GM12878 (cell line): ENCODE data around the gene HCFC1. TPM values are rescaled to one million over a fixed set of nuclear protein-coding genes. Genes with fewer than 3 reads are reported as not detected.

Experiments used
- ATAC-seq: fragments of 200-7000 bp; cut with Tn5 transposase; 3 replicates; pipeline ENCODE4 v1.9.1; 2020; ENCODE audit warnings: mild to moderate bottlenecking, moderate library complexity
- BruUV-seq: library from RNA; stranded (reverse); fragments of 400-500 nt; replicated peaks from 2 replicates; lab custom pipeline; 2021; lab: Mats Ljungman, UMichigan
- CTCF ChIA-PET: fragments of 300-600 bp; sonication (Branson Sonifier 250); formaldehyde crosslinking; extraction: SDS; loops from one replicate; lab custom pipeline; 2021; ENCODE audit warnings: inconsistent platforms; lab: Yijun Ruan, JAX
- POLR2A ChIA-PET: fragments of 350-600 bp; formaldehyde crosslinking; extraction: SDS; loops from one replicate; lab custom pipeline; 2021; ENCODE audit warnings: inconsistent platforms; lab: Charles Lee
- RAD21 ChIA-PET: fragments of 300-600 bp; sonication (Branson Sonifier 250); formaldehyde crosslinking; loops from one replicate; lab custom pipeline; 2023; ENCODE audit warnings: antibody characterized with exemption; ENCODE audit not compliant: unreplicated experiment; lab: Charles Lee
- SMC1A ChIA-PET: fragments of 300-600 bp; sonication (Branson Sonifier 250); formaldehyde crosslinking; loops from one replicate; lab custom pipeline; 2023; ENCODE audit not compliant: unreplicated experiment, uncharacterized antibody; lab: Charles Lee
- DNase-seq: peaks from one replicate; pipeline ENCODE4 v3.0.0-alpha.2; 2011; ENCODE audit warnings: low read depth, low spot score
- FAIRE-seq: peaks from 3 replicates; lab custom pipeline; 2011; peaks lifted over from hg19 to GRCh38; lab: Jason Lieb, UNC
- H2AFZ ChIP-seq: 2 replicates; pipeline ENCODE4 v1.6.0; 2011; ENCODE audit warnings: low read depth, low read length, control low read depth; ENCODE audit not compliant: control insufficient read depth
- H3K27ac ChIP-seq: 2 replicates; pipeline ENCODE4 v1.5.1; 2011; ENCODE audit warnings: control low read depth; ENCODE audit not compliant: control insufficient read depth, insufficient read depth
- H3K27me3 ChIP-seq, 2 experiments: replicated peaks in 1 of 2; 2 replicates each; pipeline versions ENCODE4 v1.6.0 to v1.6.1; 2011; ENCODE audit warnings: low read length in 1 of 2; ENCODE audit not compliant: control insufficient read depth in 2 of 2, insufficient read depth in 2 of 2
- H3K36me3 ChIP-seq, 2 experiments: 2 replicates each; pipeline ENCODE4 v1.5.1; 2011; ENCODE audit warnings: low read length in 1 of 2; ENCODE audit not compliant: control insufficient read depth in 2 of 2, insufficient read depth in 2 of 2
- H3K4me1 ChIP-seq: 2 replicates; pipeline ENCODE4 v1.6.1; 2011; ENCODE audit warnings: mild to moderate bottlenecking, low read length, moderate library complexity, mixed read lengths; ENCODE audit not compliant: control insufficient read depth, insufficient read depth
- H3K4me2 ChIP-seq: 2 replicates; pipeline ENCODE4 v1.6.0; 2011; ENCODE audit warnings: control low read depth; ENCODE audit not compliant: control insufficient read depth, insufficient read depth
- H3K4me3 ChIP-seq: fragments of 200-600 bp; sonication (generic); 2 replicates; pipeline ENCODE4 v1.5.1; 2016
- H3K79me2 ChIP-seq: 2 replicates; pipeline ENCODE4 v1.6.0; 2011; ENCODE audit warnings: low read length; ENCODE audit not compliant: control insufficient read depth, insufficient read depth
- H3K9ac ChIP-seq: 2 replicates; pipeline ENCODE4 v1.8.0; 2011; ENCODE audit warnings: low read length, control low read depth, mixed read lengths; ENCODE audit not compliant: control insufficient read depth, insufficient read depth
- H3K9me3 ChIP-seq: replicated peaks from 3 replicates; pipeline ENCODE4 v1.5.1; 2011; ENCODE audit warnings: mild to moderate bottlenecking, low read length; ENCODE audit not compliant: control insufficient read depth, insufficient read depth
- H4K20me1 ChIP-seq: 2 replicates; pipeline ENCODE4 v1.6.0; 2011; ENCODE audit not compliant: control insufficient read depth, insufficient read depth
- ASH2L ChIP-seq: fragments of 300-600, 200-600 bp; sonication (generic); IDR thresholded peaks from 2 replicates; pipeline ENCODE4 v1.6.1; 2017; ENCODE audit warnings: low read depth, mild to moderate bottlenecking, borderline replicate concordance
- BCL3 ChIP-seq: IDR thresholded peaks from 2 replicates; pipeline ENCODE4 v1.6.1; 2011; ENCODE audit warnings: borderline replicate concordance, low read depth, mild to moderate bottlenecking, moderate library complexity, low read length; ENCODE audit not compliant: insufficient read depth, poor library complexity, severe bottlenecking
- CBX5 ChIP-seq: sonication (generic); IDR thresholded peaks from 2 replicates; pipeline ENCODE4 v1.6.1; 2016; ENCODE audit warnings: low read depth, moderate library complexity, mild to moderate bottlenecking, inconsistent platforms
- CEBPB ChIP-seq, 2 experiments: fragments of 150-350 bp in 1 of 2; IDR thresholded peaks; 2 replicates each; pipeline ENCODE4 v1.6.1; 2012 to 2014; ENCODE audit warnings: low read depth in 2 of 2, low read length in 2 of 2, borderline replicate concordance in 1 of 2, inconsistent platforms in 1 of 2
- CREB1 ChIP-seq: IDR thresholded peaks from 2 replicates; pipeline ENCODE4 v1.6.1; 2012; ENCODE audit warnings: low read depth, mild to moderate bottlenecking, inconsistent platforms
- ETV6 ChIP-seq, 2 experiments: fragments of 450-650 bp in 1 of 2; IDR thresholded peaks in 1 of 2; conservative IDR thresholded peaks in 1 of 2; 2 replicates each; pipeline ENCODE4 v1.6.1; 2014; ENCODE audit warnings: antibody characterized with exemption in 1 of 2, borderline replicate concordance in 1 of 2, low read depth in 1 of 2, mild to moderate bottlenecking in 1 of 2, moderate library complexity in 1 of 2
- KDM1A ChIP-seq: fragments of 200-600 bp; sonication (generic); IDR thresholded peaks from 2 replicates; pipeline ENCODE4 v1.6.1; 2016; ENCODE audit warnings: borderline replicate concordance
- MXI1 ChIP-seq: fragments of 150-350 bp; IDR thresholded peaks from 2 replicates; pipeline ENCODE4 v1.6.1; 2011; ENCODE audit warnings: low read depth, mild to moderate bottlenecking, inconsistent platforms, low read length, improper control_type of control experiment
- RB1 ChIP-seq: fragments of 450-650 bp; formaldehyde crosslinking; IDR thresholded peaks from 2 replicates; pipeline ENCODE4 v1.6.1; 2017; ENCODE audit warnings: mild to moderate bottlenecking, borderline replicate concordance
- SMARCA5 ChIP-seq: fragments of 450-650 bp; IDR thresholded peaks from 2 replicates; pipeline ENCODE4 v1.6.1; 2017; ENCODE audit warnings: mild to moderate bottlenecking
- SP1 ChIP-seq: IDR thresholded peaks from one replicate; pipeline ENCODE4 v1.6.1; 2011; ENCODE audit warnings: low read depth, low read length
- SREBF2 ChIP-seq: IDR thresholded peaks from 2 replicates; pipeline ENCODE4 v1.6.1; 2012; ENCODE audit warnings: mild to moderate bottlenecking, low read length
- STAT3 ChIP-seq: IDR thresholded peaks from 2 replicates; pipeline ENCODE4 v1.6.1; 2011; ENCODE audit warnings: low read depth, low read length, improper control_type of control experiment
- TBL1XR1 ChIP-seq: IDR thresholded peaks from 2 replicates; pipeline ENCODE4 v1.6.1; 2012; ENCODE audit warnings: low read depth, low read length, improper control_type of control experiment
- YBX1 ChIP-seq: fragments of 450-650 bp; IDR thresholded peaks from 2 replicates; pipeline ENCODE4 v1.6.1; 2016; ENCODE audit warnings: antibody characterized with exemption
- YY1 ChIP-seq: IDR thresholded peaks from 2 replicates; pipeline ENCODE4 v1.6.1; 2011; ENCODE audit warnings: low read depth, mild to moderate bottlenecking, low read length
- ZNF622 ChIP-seq: fragments of 450-650 bp; IDR thresholded peaks from 2 replicates; pipeline ENCODE4 v1.6.1; 2017; ENCODE audit warnings: mild to moderate bottlenecking, inconsistent platforms
- WGBS: methylation state at CpG from one replicate; pipeline ENCODE4 v1.1.6; 2016; ENCODE audit warnings: low lambda C conversion rate; ENCODE audit not compliant: insufficient replicate concordance, insufficient coverage; ENCODE audit errors: missing lambda C conversion rate; 5-methylcytosine and 5-hydroxymethylcytosine counted together
- in situ Hi-C: fragments of 300-500 bp; cut with MboI; formaldehyde crosslinking; loops from 9 replicates; pipeline ENCODE4 v1.14.3; 2018; ENCODE audit warnings: mixed read lengths
- intact Hi-C: fragments of 100-400 bp; cut with micrococcal nuclease; formaldehyde crosslinking; loops from one replicate; pipeline ENCODE4 v1.14.2; 2022; ENCODE audit not compliant: unreplicated experiment
- polyA plus RNA-seq, 11 experiments: library from polyadenylated mRNA; depleted of rRNA in 4 of 11; unstranded in 6 of 11; stranded (reverse) in 5 of 11; fragments of >200 nt; fragmentation: Nextera tagmentation in 4 of 11; fragmentation: Illumina TruSeq in 1 of 11; extraction: Ambion mirVana in 4 of 11; extraction: Trizol in 1 of 11; gene quantifications; 1 replicate in 1 of 11; 2 replicates in 10 of 11; pipeline versions ENCODE4 v1.2.1 to v1.2.3, GENCODE V29; 2011 to 2016; ENCODE audit warnings: inconsistent platforms in 2 of 11, missing spikeins in 2 of 11, low read depth in 1 of 11
- total RNA-seq, 4 experiments: library from RNA; depleted of rRNA in 3 of 4; stranded (reverse); fragments of >200 nt in 3 of 4; fragmentation: Illumina TruSeq in 1 of 4; extraction: Trizol in 1 of 4; gene quantifications; 2 replicates each; pipeline versions ENCODE4 v1.2.1 to v1.2.3, GENCODE V29; 2013 to 2021
- TF ChIP-seq, protein P1 (sequence below): fragments of 450-650 bp; IDR thresholded peaks from 2 replicates; pipeline ENCODE4 v1.6.1; 2016; ENCODE audit warnings: mild to moderate bottlenecking, moderate library complexity, borderline replicate concordance

HCFC1 gene
- total and polyA plus RNA-seq, 10 of the 15 experiments (the other 5 are each of a cell fraction or from before 2014, with no cell fraction given), result 3.9 to 92.7 (median 23.5) TPM

GRCh38 chrX:153972368-153973126, 929 bp upstream of the HCFC1 start, which contains the start of gene TMEM187:
Gene TMEM187 (plus strand): TSS chrX:153972754. CDS start chrX:153982063, 9,309 bp downstream.
- H3K4me2 ChIP-seq, result peak within 1 kb of the TSS; percentile 89
- H3K27ac ChIP-seq, result peak within 1 kb of the TSS; percentile 99
- ATAC-seq (peak; percentile 59), DNase-seq (peak; percentile 75), FAIRE-seq (peak; percentile 88)
- BruUV-seq, result no TSS peak
- ChIA-PET SMC1A (interaction anchor here (1.3 kb wide), 2 partner anchors 9 to 31 kb away, joined by 5 to 6 read pairs; no protein-coding TSS in a partner anchor), CTCF (interaction anchor here (1.5 to 2.6 kb wide), 3 partner anchors 9 to 35 kb away, joined by 3 to 8 read pairs (median 6); no protein-coding TSS in a partner anchor), POLR2A (interaction anchor here (1.2 to 7.9 kb wide), 4 partner anchors 9 to 46 kb away, joined by 3 to 68 read pairs (median 8); partner anchors contain the start of gene ARHGAP4), RAD21 (interaction anchor here (1.4 to 6.4 kb wide), 5 partner anchors 25 to 48 kb away, joined by 3 to 48 read pairs (median 6); partner anchors contain the start of gene ARHGAP4)
- peaks cover 10% of the 10 kb centered on the region for H3K4me1 ChIP-seq
- peak within 1 kb of the TSS; percentile 95 for H3K4me3 ChIP-seq
- intact Hi-C loops, result loop anchor here (5.0 kb wide), 1 partner anchor 125 kb away; the partner anchor contains the start of gene MECP2
- H3K27me3 ChIP-seq, result no peaks in the 10 kb centered on the region
- peak within 1 kb of the TSS; percentile 84 for H2AFZ ChIP-seq
- peaks cover 52% of the 10 kb centered on the region for H3K79me2 ChIP-seq
- H3K36me3 ChIP-seq, result no peaks in the 10 kb centered on the region; a peak in 1 of 4 replicates
- no peaks in the 10 kb centered on the region for H4K20me1 ChIP-seq
- WGBS, result under 1% methylated on average over 68 of the region's 103 CpGs
- in situ Hi-C loops, result no loop called here
- H3K9me3 ChIP-seq, result no peaks in the 10 kb centered on the region
- peak within 1 kb of the TSS; percentile 96 for H3K9ac ChIP-seq
- no peak for TF ChIP-seq CEBPB (IDR thresholded peaks at IDR 0.05; ENCODE audit: borderline replicate concordance in 1 of 2, low read depth in 2 of 2, low read length in 2 of 2)
- TF ChIP-seq SP1, result peak; percentile 62
- TF ChIP-seq RB1, result peak; percentile 98
- TF ChIP-seq STAT3, result no peak
- no peak for TF ChIP-seq ASH2L
- no peak for TF ChIP-seq CBX5
- TF ChIP-seq ZNF622, result no peak
- no peak; the same call in 1 of the 2 replicates for TF ChIP-seq TBL1XR1
- no peak for TF ChIP-seq BCL3
- TF ChIP-seq SREBF2, result no peak
- TF ChIP-seq YBX1, result no peak
- TF ChIP-seq KDM1A, result no peak
- TF ChIP-seq, protein P1, sequence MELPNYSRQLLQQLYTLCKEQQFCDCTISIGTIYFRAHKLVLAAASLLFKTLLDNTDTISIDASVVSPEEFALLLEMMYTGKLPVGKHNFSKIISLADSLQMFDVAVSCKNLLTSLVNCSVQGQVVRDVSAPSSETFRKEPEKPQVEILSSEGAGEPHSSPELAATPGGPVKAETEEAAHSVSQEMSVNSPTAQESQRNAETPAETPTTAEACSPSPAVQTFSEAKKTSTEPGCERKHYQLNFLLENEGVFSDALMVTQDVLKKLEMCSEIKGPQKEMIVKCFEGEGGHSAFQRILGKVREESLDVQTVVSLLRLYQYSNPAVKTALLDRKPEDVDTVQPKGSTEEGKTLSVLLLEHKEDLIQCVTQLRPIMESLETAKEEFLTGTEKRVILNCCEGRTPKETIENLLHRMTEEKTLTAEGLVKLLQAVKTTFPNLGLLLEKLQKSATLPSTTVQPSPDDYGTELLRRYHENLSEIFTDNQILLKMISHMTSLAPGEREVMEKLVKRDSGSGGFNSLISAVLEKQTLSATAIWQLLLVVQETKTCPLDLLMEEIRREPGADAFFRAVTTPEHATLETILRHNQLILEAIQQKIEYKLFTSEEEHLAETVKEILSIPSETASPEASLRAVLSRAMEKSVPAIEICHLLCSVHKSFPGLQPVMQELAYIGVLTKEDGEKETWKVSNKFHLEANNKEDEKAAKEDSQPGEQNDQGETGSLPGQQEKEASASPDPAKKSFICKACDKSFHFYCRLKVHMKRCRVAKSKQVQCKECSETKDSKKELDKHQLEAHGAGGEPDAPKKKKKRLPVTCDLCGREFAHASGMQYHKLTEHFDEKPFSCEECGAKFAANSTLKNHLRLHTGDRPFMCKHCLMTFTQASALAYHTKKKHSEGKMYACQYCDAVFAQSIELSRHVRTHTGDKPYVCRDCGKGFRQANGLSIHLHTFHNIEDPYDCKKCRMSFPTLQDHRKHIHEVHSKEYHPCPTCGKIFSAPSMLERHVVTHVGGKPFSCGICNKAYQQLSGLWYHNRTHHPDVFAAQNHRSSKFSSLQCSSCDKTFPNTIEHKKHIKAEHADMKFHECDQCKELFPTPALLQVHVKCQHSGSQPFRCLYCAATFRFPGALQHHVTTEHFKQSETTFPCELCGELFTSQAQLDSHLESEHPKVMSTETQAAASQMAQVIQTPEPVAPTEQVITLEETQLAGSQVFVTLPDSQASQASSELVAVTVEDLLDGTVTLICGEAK, result no peak
- TF ChIP-seq MXI1, result no peak
- peak; percentile 79 for TF ChIP-seq CREB1
- no peak for TF ChIP-seq SMARCA5
- no peak for TF ChIP-seq YY1
- no peak for TF ChIP-seq ETV6 (conservative IDR thresholded peaks at IDR 0.05 in 1 of 2, IDR thresholded peaks at IDR 0.05 in 1 of 2; ENCODE audit: borderline replicate concordance in 1 of 2, low read depth in 1 of 2)
